GM19099 (cell line): ENCODE data around the gene ENPP3.

Experiments
- POLR2A ChIP-seq: IDR thresholded peaks from 3 replicates; pipeline ENCODE4 v1.6.1; 2011; ENCODE audit warnings: low read depth; ENCODE audit not compliant: insufficient read length; ENCODE audit errors: extremely low read depth

ENPP3 gene

GRCh38 chr6:131787079-131787478 lies 150.0 kb downstream of the ENPP3 start:
- no peak for TF ChIP-seq POLR2A

GRCh38 chr6:131787766-131788712 lies 150.9 kb downstream of the ENPP3 start:
- TF ChIP-seq POLR2A = no peak

DNA sequence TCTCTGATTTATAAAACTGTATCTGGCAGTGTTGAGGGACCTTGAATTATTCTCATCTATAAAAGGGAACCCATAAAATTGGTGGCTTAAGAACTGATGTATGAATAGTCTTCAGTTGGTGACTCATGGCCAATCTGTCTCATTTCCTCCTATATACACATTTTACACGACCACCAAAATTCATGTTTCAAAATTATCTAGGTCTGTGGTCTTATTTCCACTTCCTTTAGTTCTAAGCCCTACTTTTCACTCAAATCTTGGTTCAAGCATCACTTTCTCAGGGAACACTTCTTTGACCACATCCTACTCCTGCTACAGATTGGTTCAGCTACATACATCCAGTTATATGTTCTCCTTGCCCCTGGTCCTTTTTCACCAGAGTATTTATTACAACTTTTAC lies 152.1 kb downstream of the ENPP3 start:
- TF ChIP-seq POLR2A = no peak

- no peak for TF ChIP-seq POLR2A
These were observed 154.4 kb downstream of the ENPP3 start for GRCh38 chr6:131791476-131791875.

DNA sequence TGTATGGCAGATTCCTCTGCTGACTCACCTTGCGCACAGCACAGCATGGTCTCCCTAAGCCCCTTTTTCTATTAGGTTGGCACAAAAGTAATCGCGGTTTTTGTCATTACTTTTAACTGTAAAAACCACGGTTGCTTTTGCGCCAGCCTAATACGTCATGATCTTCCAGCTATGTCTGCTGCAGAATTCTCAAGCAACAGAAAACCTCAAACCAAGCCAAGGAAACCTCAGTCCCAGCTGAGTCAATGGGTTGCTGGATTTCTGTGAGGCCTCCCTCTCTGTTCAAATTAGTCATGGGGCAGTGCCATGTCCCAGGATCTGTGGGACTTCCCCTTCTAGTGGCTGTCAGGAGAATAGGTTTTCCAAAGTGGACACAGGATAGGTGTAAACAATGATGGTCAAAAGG lies 155.0 kb downstream of the ENPP3 start:
- no peak for TF ChIP-seq POLR2A

GRCh38 chr6:131795366-131795765 lies 158.3 kb downstream of the ENPP3 start:
- no peak for TF ChIP-seq POLR2A
